Measurements from ENCODE around the gene SHANK1. TPM values are rescaled to one million over a fixed set of nuclear protein-coding genes. Genes with fewer than 3 reads are reported as not detected.

SHANK1 gene
- total RNA-seq: 2.5 and 3.1 TPM in 2 replicates

DNA sequence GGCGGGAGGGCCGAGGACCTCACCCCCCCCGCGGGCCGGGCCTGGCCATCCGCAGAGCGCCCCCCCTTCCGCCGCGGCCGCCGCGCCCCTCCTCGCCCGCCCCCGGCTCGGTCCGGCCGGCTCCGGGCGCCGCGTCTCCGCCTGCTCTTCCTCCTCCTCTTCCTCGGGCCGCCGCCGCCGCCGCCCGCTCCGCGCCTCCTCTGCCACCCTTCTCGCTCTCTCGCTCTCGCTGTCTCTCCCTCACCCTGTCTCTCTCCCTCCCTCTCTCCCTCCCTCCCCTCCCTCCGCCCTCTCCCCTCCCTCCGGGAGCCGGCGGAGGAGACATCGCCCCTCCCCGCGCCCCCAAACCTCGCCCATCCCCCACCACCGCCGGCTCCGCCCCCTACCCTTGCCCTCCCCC, at the start of gene SHANK1:
SHANK1 (minus strand) TSS at position 237 of the 400 bp plus-strand sequence. CDS start 2,883 bp downstream, outside the sequence.

GRCh38 chr19:50723069-50723468, 3.5 kb upstream of the SHANK1 start, which contains the start of gene CLEC11A:
Gene CLEC11A (plus strand): TSS chr19:50723364. CDS start chr19:50723526, 162 bp downstream.

DNA sequence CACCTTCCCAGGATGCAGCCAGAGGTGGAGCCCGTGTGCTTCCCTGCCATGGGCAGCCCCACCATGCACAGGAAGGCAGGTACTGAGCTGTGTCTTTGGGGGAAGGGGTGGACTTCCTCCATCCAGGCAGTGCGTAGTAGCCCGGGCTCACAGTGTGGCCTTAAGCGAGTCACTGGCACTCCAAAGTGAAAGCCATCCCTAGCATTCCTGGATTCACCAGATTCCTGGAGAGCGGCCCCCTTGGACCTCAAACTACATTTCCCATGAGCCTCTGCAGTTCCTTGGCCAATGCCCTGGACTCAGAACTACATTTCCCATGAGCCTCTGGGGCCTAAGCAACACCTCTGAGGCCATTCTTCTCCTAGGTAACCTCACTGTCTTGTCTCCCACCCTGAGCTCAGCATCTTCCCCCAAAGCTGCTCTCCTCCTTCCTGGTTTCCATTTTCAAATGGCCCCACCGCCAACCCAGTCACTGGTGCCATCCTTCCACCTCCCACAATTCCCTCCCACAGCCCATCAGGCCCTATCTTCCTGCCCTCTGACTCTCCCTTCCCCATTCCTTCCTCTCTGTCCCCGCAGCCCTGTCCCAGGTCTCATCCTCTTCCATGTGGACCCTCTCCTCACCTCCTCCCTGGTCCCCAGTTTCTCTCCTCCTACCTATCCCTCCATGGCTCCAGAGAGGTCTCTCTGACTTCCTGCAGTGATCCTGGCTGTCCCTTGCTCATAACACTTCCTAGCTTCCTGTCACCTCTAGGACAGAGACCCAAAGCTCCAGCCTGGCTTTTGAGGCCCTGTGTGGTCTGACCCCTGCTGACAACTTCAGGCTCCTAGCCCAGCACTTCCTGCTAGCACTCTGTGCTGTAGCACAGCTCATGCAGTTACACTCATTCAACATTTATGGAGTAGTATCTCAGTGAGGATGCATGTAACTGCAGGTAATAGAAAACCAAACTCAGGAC, 69.9 kb downstream of the SHANK1 start, which contains the start of gene C19orf81:
C19orf81 (plus strand) TSS at position 13 of the 959 bp plus-strand sequence; CDS start at position 13, 0 bp downstream.

DNA sequence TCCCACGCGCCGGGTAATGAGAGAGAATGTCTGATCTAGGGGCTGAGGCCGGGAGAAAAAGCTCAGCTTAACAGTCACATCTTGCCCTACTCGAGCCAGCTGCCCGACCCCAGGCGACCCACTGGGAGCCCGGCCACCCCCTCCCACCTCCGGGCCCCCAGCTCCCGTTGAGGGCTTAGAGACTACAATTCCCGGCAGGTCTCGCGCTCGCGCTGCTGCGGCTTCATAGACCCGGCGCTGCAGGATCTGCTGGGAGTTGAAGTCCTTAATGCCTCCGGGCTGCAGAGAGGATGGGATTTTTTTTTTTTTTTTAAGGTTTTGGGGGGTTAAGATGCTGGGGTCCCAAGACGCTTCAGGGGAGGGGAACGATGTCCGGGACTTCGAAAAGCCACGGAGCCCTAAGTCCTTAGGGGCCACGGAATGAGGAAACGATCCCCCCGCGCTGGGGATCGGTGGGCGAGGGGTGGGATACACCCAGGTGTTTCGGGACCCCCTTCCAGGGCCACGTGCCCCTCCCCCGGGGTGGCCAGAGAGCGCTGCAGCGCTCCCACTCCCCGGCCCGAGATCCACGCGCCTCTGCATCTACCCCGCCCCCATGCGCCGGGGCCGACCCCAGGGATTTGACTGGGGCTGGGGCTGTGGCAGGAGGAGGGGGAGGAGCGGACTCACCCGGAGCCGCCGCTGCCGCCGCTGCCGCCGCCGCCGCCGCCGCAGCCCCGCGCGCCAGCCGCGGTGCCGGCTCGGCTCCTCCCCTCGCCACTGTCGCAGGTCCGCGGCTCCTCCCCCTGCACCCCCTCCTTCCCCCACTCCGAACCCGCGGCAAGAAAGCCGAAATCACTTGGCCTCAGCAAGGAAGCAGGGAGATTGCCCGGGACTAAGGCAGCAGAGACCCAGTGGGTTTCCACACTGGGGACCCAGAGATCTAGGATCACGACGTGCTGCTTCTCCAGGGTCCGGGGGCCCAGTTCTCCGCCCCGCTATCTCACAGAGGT, 80.2 kb downstream of the SHANK1 start, which contains the start of gene SYT3:
SYT3 (minus strand) TSS at position 761 of the 992 bp plus-strand sequence. CDS start 2,470 bp downstream, outside the sequence.

Other genes with a start within 250 kb of the SHANK1 start
- gene EMC10, start 243.3 kb downstream of the SHANK1 start, total RNA-seq: 30.2 and 33.5 TPM in 2 replicates
- 0.09 and 0.28 TPM in 2 replicates for gene GARIN5A, start 243.0 kb downstream of the SHANK1 start, total RNA-seq
- gene JOSD2, start 208.6 kb downstream of the SHANK1 start, total RNA-seq: 36.1 and 38.2 TPM in 2 replicates
- not detected in 2 replicates for gene ASPDH, start 205.9 kb downstream of the SHANK1 start, total RNA-seq
- gene LRRC4B, start 151.4 kb downstream of the SHANK1 start, total RNA-seq: 0.14 and 0.18 TPM in 2 replicates
- gene SYT3, start 79.9 kb downstream of the SHANK1 start, total RNA-seq: 0.09 TPM in 1 of 2 replicates, not detected in the other
- gene C19orf81, start 70.4 kb downstream of the SHANK1 start, total RNA-seq: not detected in 2 replicates
- 33.6 and 37.0 TPM in 2 replicates for gene CLEC11A, start 3.6 kb upstream of the SHANK1 start, total RNA-seq
- not detected in 2 replicates for gene GPR32, start 50.7 kb upstream of the SHANK1 start, total RNA-seq
- gene ACP4, start 70.6 kb upstream of the SHANK1 start, total RNA-seq: not detected in 2 replicates
- gene KLK1, start 104.0 kb upstream of the SHANK1 start, total RNA-seq: not detected in 2 replicates
- not detected in 2 replicates for gene KLK15, start 113.8 kb upstream of the SHANK1 start, total RNA-seq
- gene KLK3, start 135.1 kb upstream of the SHANK1 start, total RNA-seq: not detected in 2 replicates
- gene KLK2, start 153.6 kb upstream of the SHANK1 start, total RNA-seq: not detected in 2 replicates
- not detected in 2 replicates for gene KLK4, start 191.6 kb upstream of the SHANK1 start, total RNA-seq
- gene KLK5, start 233.2 kb upstream of the SHANK1 start, total RNA-seq: not detected in 2 replicates
- not detected in 2 replicates for gene KLK6, start 249.8 kb upstream of the SHANK1 start, total RNA-seq